GM23338 (cell line): ENCODE measurements around the gene PAGR1. TPM values are rescaled to one million over a fixed set of nuclear protein-coding genes. Genes with fewer than 3 reads are reported as not detected.

Source experiments
- ATAC-seq: fragments of 200-7000 bp; cut with Tn5 transposase; 3 replicates; pipeline ENCODE4 v1.9.1; 2020
- DNase-seq: peaks from one replicate; pipeline ENCODE4 v3.0.0-alpha.2; 2015; ENCODE audit warnings: low spot score
- H2AFZ ChIP-seq: fragments of 200-600 bp; sonication (generic); 2 replicates; pipeline ENCODE4 v1.8.0; 2016; ENCODE audit warnings: antibody characterized with exemption, mild to moderate bottlenecking, moderate library complexity
- H3F3A ChIP-seq: fragments of 200-600 bp; sonication (generic); replicated peaks from 2 replicates; pipeline ENCODE4 v1.8.0; 2017; ENCODE audit warnings: antibody characterized with exemption, mixed run types, low read depth
- H3K27ac ChIP-seq: fragments of 200-600 bp; sonication (generic); 2 replicates; pipeline ENCODE4 v1.6.1; 2016; ENCODE audit warnings: low read depth
- H3K27me3 ChIP-seq: fragments of 200-600 bp; sonication (generic); 2 replicates; pipeline ENCODE4 v1.8.0; 2016; ENCODE audit warnings: mild to moderate bottlenecking, mixed run types, moderate library complexity; ENCODE audit not compliant: insufficient read depth
- H3K36me3 ChIP-seq: fragments of 200-600 bp; sonication (generic); 2 replicates; pipeline ENCODE4 v1.8.0; 2016; ENCODE audit warnings: mild to moderate bottlenecking; ENCODE audit not compliant: insufficient read depth
- H3K4me1 ChIP-seq: fragments of 200-600 bp; sonication (generic); 2 replicates; pipeline ENCODE4 v1.8.0; 2016; ENCODE audit warnings: mild to moderate bottlenecking, moderate library complexity; ENCODE audit not compliant: insufficient read depth
- H3K4me2 ChIP-seq: fragments of 200-600 bp; sonication (generic); 2 replicates; pipeline ENCODE4 v1.7.1; 2017; ENCODE audit warnings: mixed run types
- H3K4me3 ChIP-seq: fragments of 200-600 bp; sonication (generic); 2 replicates; pipeline ENCODE4 v1.6.1; 2016; ENCODE audit warnings: mixed run types
- H3K79me2 ChIP-seq: fragments of 200-600 bp; sonication (generic); replicated peaks from 2 replicates; pipeline ENCODE4 v1.8.0; 2017; ENCODE audit warnings: mild to moderate bottlenecking; ENCODE audit not compliant: insufficient read depth
- H3K9me2 ChIP-seq: fragments of 200-600 bp; sonication (generic); 2 replicates; pipeline ENCODE4 v1.8.0; 2017; ENCODE audit not compliant: insufficient read depth
- H4K20me1 ChIP-seq: fragments of 200-600 bp; sonication (generic); replicated peaks from 2 replicates; pipeline ENCODE4 v1.8.0; 2017; ENCODE audit warnings: mild to moderate bottlenecking; ENCODE audit not compliant: insufficient read depth
- H3K27ac Mint-ChIP-seq: 2 replicates; pipeline ENCODE4 v1.8.0; 2020; ENCODE audit warnings: inconsistent platforms, mild to moderate bottlenecking, moderate library complexity, mixed read lengths
- H3K27me3 Mint-ChIP-seq: 3 replicates; pipeline ENCODE4 v1.8.0; 2022; ENCODE audit warnings: low read depth, mild to moderate bottlenecking, moderate library complexity, mixed read lengths, inconsistent platforms; ENCODE audit not compliant: insufficient read depth, poor library complexity
- H3K36me3 Mint-ChIP-seq: 3 replicates; pipeline ENCODE4 v1.8.0; 2021; ENCODE audit warnings: low read depth, mild to moderate bottlenecking, inconsistent platforms, moderate library complexity, mixed read lengths
- H3K4me1 Mint-ChIP-seq: 3 replicates; pipeline ENCODE4 v1.8.0; 2020; ENCODE audit warnings: mild to moderate bottlenecking, inconsistent platforms, mixed read lengths
- H3K4me3 Mint-ChIP-seq: 3 replicates; pipeline ENCODE4 v1.8.0; 2021; ENCODE audit warnings: moderate library complexity, mild to moderate bottlenecking, inconsistent platforms, mixed read lengths
- H3K9me3 Mint-ChIP-seq: 3 replicates; pipeline ENCODE4 v1.8.0; 2020; ENCODE audit warnings: moderate library complexity, mild to moderate bottlenecking, inconsistent platforms, mixed read lengths
- CREB1 ChIP-seq: fragments of 250-450 bp; sonication (Bioruptor Pico); IDR thresholded peaks from 2 replicates; pipeline ENCODE4 v1.5.0; 2020; ENCODE audit warnings: low read depth, mild to moderate bottlenecking, moderate library complexity
- EZH2 ChIP-seq: fragments of 200-600 bp; sonication (generic); IDR thresholded peaks from one replicate; pipeline ENCODE4 v1.8.0; 2017; ENCODE audit warnings: antibody characterized with exemption, mild to moderate bottlenecking, low read depth; ENCODE audit not compliant: unreplicated experiment
- EZH2phosphoT487 ChIP-seq: fragments of 200-600 bp; sonication (generic); IDR thresholded peaks from one replicate; pipeline ENCODE4 v1.8.1; 2018; ENCODE audit warnings: antibody characterized with exemption; ENCODE audit not compliant: unreplicated experiment
- JUNB ChIP-seq: IDR thresholded peaks from one replicate; pipeline ENCODE4 v1.6.1; 2016; ENCODE audit warnings: antibody characterized with exemption; ENCODE audit not compliant: unreplicated experiment
- NANOG ChIP-seq: IDR thresholded peaks from 2 replicates; pipeline ENCODE4 v1.6.1; 2016; ENCODE audit warnings: antibody characterized with exemption, borderline replicate concordance
- POLR2AphosphoS5 ChIP-seq: IDR thresholded peaks from 2 replicates; pipeline ENCODE4 v1.6.1; 2016; ENCODE audit warnings: antibody characterized with exemption, low read depth
- STAT1 ChIP-seq: IDR thresholded peaks from one replicate; pipeline ENCODE4 v1.6.1; 2016; ENCODE audit warnings: antibody characterized with exemption; ENCODE audit not compliant: unreplicated experiment
- ZNF114 ChIP-seq: fragments of 250-450 bp; sonication (Bioruptor Pico); IDR thresholded peaks from 2 replicates; pipeline ENCODE4 v1.5.0; 2020; ENCODE audit warnings: mild to moderate bottlenecking, moderate library complexity
- ZNF331 ChIP-seq: fragments of 250-450 bp; sonication (Bioruptor Pico); IDR thresholded peaks from 2 replicates; pipeline ENCODE4 v1.5.0; 2020; ENCODE audit warnings: low read depth, mild to moderate bottlenecking, moderate library complexity
- polyA plus RNA-seq: library from polyadenylated mRNA; unstranded; fragments of >200 nt; fragmentation: Nextera tagmentation; extraction: Ambion mirVana; gene quantifications from 2 replicates; pipeline ENCODE4 v1.2.1, GENCODE V29; 2016
- total RNA-seq: library from RNA; depleted of rRNA; stranded (reverse); fragments of >200 nt; shearing (Covaris generic); gene quantifications from 2 replicates; pipeline ENCODE4 v1.2.3, GENCODE V29; 2014
- TF ChIP-seq, protein P1 (sequence below): IDR thresholded peaks from one replicate; pipeline ENCODE4 v1.6.1; 2018; ENCODE audit warnings: antibody characterized with exemption; ENCODE audit not compliant: unreplicated experiment
- TF ChIP-seq, protein P2 (sequence below), 2 experiments: fragments of 200-600 bp in 1 of 2; sonication (generic) in 1 of 2; conservative IDR thresholded peaks; 2 replicates each; pipeline versions ENCODE4 v1.5.1 to v1.6.1; 2016 to 2017; ENCODE audit warnings: antibody characterized with exemption in 2 of 2, low read depth in 2 of 2, mild to moderate bottlenecking in 2 of 2, moderate library complexity in 1 of 2
- TF ChIP-seq, protein P3 (sequence below): IDR thresholded peaks from 2 replicates; pipeline ENCODE4 v1.6.1; 2016; ENCODE audit warnings: antibody characterized with exemption
- TF ChIP-seq, protein P4 (sequence below): fragments of 250-450 bp; sonication (Bioruptor Pico); IDR thresholded peaks from 2 replicates; pipeline ENCODE4 v1.5.0; 2020; ENCODE audit warnings: mild to moderate bottlenecking, moderate library complexity

The PAGR1 gene
- total and polyA plus RNA-seq, 2 experiments from 2014 or later = 67.6 to 78.7 TPM

DNA sequence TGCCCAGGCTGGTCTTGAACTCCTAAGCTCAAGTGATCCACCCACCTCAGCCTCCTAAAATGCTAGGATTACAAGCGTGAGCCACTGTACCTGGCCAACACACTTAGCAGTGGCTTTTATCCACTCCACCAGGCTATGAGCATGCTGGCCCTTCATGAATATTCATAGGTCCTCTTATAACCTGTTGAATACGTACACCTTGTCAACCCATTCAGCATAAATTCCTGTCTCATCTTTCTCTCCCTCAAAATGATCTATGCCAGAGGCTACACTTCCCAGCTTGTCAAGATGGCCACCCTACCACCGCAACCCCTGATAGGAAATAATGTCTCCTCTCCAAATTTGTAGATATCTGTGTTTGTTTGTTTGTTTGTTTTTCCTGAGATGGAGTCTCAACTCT lies 48.9 kb upstream of the PAGR1 start:
- no peaks in the 10 kb centered on the region for H3K79me2 ChIP-seq
- H3K4me1 ChIP-seq = no peaks in the 10 kb centered on the region
- H2AFZ ChIP-seq = peak overlapping the region; percentile 43
- no peak overlapping the region for H3K27ac ChIP-seq
- H3F3A ChIP-seq = no peaks in the 10 kb centered on the region
- no peaks in the 10 kb centered on the region for H4K20me1 ChIP-seq
- no peaks in the 10 kb centered on the region for H3K9me3 Mint-ChIP-seq
- H3K9me2 ChIP-seq = no peaks in the 10 kb centered on the region
- no peaks in the 10 kb centered on the region for H3K36me3 Mint-ChIP-seq
- ATAC-seq (no peak), DNase-seq (no peak)
- no peak overlapping the region for H3K4me3 ChIP-seq
- peaks cover 5% of the 10 kb centered on the region for H3K27me3 Mint-ChIP-seq
- no peak overlapping the region for H3K4me2 ChIP-seq
- H3K4me1 Mint-ChIP-seq = peaks cover 1% of the 10 kb centered on the region; the same call in 1 of the 3 replicates
- H3K27me3 ChIP-seq = no peaks in the 10 kb centered on the region
- TF ChIP-seq, protein P1, sequence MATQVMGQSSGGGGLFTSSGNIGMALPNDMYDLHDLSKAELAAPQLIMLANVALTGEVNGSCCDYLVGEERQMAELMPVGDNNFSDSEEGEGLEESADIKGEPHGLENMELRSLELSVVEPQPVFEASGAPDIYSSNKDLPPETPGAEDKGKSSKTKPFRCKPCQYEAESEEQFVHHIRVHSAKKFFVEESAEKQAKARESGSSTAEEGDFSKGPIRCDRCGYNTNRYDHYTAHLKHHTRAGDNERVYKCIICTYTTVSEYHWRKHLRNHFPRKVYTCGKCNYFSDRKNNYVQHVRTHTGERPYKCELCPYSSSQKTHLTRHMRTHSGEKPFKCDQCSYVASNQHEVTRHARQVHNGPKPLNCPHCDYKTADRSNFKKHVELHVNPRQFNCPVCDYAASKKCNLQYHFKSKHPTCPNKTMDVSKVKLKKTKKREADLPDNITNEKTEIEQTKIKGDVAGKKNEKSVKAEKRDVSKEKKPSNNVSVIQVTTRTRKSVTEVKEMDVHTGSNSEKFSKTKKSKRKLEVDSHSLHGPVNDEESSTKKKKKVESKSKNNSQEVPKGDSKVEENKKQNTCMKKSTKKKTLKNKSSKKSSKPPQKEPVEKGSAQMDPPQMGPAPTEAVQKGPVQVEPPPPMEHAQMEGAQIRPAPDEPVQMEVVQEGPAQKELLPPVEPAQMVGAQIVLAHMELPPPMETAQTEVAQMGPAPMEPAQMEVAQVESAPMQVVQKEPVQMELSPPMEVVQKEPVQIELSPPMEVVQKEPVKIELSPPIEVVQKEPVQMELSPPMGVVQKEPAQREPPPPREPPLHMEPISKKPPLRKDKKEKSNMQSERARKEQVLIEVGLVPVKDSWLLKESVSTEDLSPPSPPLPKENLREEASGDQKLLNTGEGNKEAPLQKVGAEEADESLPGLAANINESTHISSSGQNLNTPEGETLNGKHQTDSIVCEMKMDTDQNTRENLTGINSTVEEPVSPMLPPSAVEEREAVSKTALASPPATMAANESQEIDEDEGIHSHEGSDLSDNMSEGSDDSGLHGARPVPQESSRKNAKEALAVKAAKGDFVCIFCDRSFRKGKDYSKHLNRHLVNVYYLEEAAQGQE = no peak
- TF ChIP-seq, protein P2, sequence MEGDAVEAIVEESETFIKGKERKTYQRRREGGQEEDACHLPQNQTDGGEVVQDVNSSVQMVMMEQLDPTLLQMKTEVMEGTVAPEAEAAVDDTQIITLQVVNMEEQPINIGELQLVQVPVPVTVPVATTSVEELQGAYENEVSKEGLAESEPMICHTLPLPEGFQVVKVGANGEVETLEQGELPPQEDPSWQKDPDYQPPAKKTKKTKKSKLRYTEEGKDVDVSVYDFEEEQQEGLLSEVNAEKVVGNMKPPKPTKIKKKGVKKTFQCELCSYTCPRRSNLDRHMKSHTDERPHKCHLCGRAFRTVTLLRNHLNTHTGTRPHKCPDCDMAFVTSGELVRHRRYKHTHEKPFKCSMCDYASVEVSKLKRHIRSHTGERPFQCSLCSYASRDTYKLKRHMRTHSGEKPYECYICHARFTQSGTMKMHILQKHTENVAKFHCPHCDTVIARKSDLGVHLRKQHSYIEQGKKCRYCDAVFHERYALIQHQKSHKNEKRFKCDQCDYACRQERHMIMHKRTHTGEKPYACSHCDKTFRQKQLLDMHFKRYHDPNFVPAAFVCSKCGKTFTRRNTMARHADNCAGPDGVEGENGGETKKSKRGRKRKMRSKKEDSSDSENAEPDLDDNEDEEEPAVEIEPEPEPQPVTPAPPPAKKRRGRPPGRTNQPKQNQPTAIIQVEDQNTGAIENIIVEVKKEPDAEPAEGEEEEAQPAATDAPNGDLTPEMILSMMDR (conservative IDR thresholded peaks at IDR 0.05; ENCODE audit: low read depth in 2 of 2) = no peak
- TF ChIP-seq POLR2AphosphoS5 (no peak), ZNF331 (CRISPR knock-in tag) (no peak), EZH2phosphoT487 (no peak), STAT1 (no peak), NANOG (no peak), ZNF114 (CRISPR knock-in tag) (no peak), EZH2 (no peak), CREB1 (CRISPR knock-in tag) (no peak), JUNB (no peak)
- TF ChIP-seq, protein P3, sequence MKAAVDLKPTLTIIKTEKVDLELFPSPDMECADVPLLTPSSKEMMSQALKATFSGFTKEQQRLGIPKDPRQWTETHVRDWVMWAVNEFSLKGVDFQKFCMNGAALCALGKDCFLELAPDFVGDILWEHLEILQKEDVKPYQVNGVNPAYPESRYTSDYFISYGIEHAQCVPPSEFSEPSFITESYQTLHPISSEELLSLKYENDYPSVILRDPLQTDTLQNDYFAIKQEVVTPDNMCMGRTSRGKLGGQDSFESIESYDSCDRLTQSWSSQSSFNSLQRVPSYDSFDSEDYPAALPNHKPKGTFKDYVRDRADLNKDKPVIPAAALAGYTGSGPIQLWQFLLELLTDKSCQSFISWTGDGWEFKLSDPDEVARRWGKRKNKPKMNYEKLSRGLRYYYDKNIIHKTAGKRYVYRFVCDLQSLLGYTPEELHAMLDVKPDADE = no peak
- TF ChIP-seq, protein P4, sequence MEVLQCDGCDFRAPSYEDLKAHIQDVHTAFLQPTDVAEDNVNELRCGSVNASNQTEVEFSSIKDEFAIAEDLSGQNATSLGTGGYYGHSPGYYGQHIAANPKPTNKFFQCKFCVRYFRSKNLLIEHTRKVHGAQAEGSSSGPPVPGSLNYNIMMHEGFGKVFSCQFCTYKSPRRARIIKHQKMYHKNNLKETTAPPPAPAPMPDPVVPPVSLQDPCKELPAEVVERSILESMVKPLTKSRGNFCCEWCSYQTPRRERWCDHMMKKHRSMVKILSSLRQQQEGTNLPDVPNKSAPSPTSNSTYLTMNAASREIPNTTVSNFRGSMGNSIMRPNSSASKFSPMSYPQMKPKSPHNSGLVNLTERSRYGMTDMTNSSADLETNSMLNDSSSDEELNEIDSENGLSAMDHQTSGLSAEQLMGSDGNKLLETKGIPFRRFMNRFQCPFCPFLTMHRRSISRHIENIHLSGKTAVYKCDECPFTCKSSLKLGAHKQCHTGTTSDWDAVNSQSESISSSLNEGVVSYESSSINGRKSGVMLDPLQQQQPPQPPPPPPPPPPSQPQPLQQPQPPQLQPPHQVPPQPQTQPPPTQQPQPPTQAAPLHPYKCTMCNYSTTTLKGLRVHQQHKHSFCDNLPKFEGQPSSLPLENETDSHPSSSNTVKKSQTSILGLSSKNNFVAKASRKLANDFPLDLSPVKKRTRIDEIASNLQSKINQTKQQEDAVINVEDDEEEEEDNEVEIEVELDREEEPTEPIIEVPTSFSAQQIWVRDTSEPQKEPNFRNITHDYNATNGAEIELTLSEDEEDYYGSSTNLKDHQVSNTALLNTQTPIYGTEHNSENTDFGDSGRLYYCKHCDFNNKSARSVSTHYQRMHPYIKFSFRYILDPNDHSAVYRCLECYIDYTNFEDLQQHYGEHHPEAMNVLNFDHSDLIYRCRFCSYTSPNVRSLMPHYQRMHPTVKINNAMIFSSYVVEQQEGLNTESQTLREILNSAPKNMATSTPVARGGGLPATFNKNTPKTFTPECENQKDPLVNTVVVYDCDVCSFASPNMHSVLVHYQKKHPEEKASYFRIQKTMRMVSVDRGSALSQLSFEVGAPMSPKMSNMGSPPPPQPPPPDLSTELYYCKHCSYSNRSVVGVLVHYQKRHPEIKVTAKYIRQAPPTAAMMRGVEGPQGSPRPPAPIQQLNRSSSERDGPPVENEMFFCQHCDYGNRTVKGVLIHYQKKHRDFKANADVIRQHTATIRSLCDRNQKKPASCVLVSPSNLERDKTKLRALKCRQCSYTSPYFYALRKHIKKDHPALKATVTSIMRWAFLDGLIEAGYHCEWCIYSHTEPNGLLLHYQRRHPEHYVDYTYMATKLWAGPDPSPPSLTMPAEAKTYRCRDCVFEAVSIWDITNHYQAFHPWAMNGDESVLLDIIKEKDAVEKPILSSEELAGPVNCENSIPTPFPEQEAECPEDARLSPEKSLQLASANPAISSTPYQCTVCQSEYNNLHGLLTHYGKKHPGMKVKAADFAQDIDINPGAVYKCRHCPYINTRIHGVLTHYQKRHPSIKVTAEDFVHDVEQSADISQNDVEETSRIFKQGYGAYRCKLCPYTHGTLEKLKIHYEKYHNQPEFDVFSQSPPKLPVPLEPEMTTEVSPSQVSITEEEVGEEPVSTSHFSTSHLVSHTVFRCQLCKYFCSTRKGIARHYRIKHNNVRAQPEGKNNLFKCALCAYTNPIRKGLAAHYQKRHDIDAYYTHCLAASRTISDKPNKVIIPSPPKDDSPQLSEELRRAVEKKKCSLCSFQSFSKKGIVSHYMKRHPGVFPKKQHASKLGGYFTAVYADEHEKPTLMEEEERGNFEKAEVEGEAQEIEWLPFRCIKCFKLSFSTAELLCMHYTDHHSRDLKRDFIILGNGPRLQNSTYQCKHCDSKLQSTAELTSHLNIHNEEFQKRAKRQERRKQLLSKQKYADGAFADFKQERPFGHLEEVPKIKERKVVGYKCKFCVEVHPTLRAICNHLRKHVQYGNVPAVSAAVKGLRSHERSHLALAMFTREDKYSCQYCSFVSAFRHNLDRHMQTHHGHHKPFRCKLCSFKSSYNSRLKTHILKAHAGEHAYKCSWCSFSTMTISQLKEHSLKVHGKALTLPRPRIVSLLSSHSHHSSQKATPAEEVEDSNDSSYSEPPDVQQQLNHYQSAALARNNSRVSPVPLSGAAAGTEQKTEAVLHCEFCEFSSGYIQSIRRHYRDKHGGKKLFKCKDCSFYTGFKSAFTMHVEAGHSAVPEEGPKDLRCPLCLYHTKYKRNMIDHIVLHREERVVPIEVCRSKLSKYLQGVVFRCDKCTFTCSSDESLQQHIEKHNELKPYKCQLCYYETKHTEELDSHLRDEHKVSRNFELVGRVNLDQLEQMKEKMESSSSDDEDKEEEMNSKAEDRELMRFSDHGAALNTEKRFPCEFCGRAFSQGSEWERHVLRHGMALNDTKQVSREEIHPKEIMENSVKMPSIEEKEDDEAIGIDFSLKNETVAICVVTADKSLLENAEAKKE (CRISPR knock-in tag) = no peak
- H3K4me3 Mint-ChIP-seq = no peak overlapping the region
- H3K27ac Mint-ChIP-seq = no peak overlapping the region
- H3K36me3 ChIP-seq = no peaks in the 10 kb centered on the region
